Parathyroid adenoma (tissue), 2 donors: Measurements from ENCODE around the gene UTF1.
A peak's percentile ranks its signal among the peaks of the same experiment; 100 is the strongest.

ENCODE experiments used
- H2AFZ ChIP-seq: fragments of 300-600 bp; sonication (generic); one replicate; pipeline ENCODE4 v1.7.0; 2017; ENCODE audit warnings: antibody characterized with exemption, mild to moderate bottlenecking
- H3K27ac ChIP-seq: fragments of 300-600 bp; sonication (generic); one replicate; pipeline ENCODE4 v1.7.0; 2017
- H3K27me3 ChIP-seq: fragments of 300-600 bp; sonication (generic); one replicate; pipeline ENCODE4 v1.7.0; 2017; ENCODE audit warnings: low read length; ENCODE audit not compliant: control insufficient read depth, insufficient read depth
- H3K36me3 ChIP-seq: fragments of 300-600 bp; sonication (generic); one replicate; pipeline ENCODE4 v1.7.0; 2017; ENCODE audit warnings: low read length; ENCODE audit not compliant: control insufficient read depth, insufficient read depth
- H3K4me1 ChIP-seq: fragments of 300-600 bp; sonication (generic); one replicate; pipeline ENCODE4 v1.7.0; 2017; ENCODE audit warnings: control low read depth
- H3K4me2 ChIP-seq: fragments of 300-600 bp; sonication (generic); one replicate; pipeline ENCODE4 v1.7.0; 2017; ENCODE audit warnings: low read length
- H3K4me3 ChIP-seq: fragments of 300-600 bp; sonication (generic); one replicate; pipeline ENCODE4 v1.7.0; 2017; ENCODE audit warnings: low read depth, low read length
- H3K79me2 ChIP-seq: fragments of 300-600 bp; sonication (generic); one replicate; pipeline ENCODE4 v1.7.0; 2017; ENCODE audit warnings: control low read depth
- H3K9ac ChIP-seq: fragments of 300-600 bp; sonication (generic); one replicate; pipeline ENCODE4 v1.7.0; 2017; ENCODE audit warnings: mild to moderate bottlenecking
- H3K9me3 ChIP-seq: fragments of 300-600 bp; sonication (generic); one replicate; pipeline ENCODE4 v1.7.0; 2017; ENCODE audit warnings: low read length; ENCODE audit not compliant: control insufficient read depth
- CTCF ChIP-seq: fragments of 300-600 bp; sonication (generic); IDR thresholded peaks from one replicate; pipeline ENCODE4 v1.7.0; 2017; ENCODE audit warnings: antibody characterized with exemption, mild to moderate bottlenecking
- donor health status: primary hyperparathyroidism.

The UTF1 gene

GRCh38 chr10:133237241-133237587, 7.2 kb downstream of the UTF1 start:
- Histone ChIP-seq H3K4me3 (no peak overlapping the region), H3K79me2 (no peaks in the 10 kb centered on the region), H2AFZ (no peak overlapping the region), H3K4me1 (no peaks in the 10 kb centered on the region), H3K4me2 (peak overlapping the region; percentile 38), H3K9me3 (no peaks in the 10 kb centered on the region), H3K9ac (no peak overlapping the region), H3K27me3 (no peaks in the 10 kb centered on the region), H3K27ac (no peak overlapping the region), H3K36me3 (no peaks in the 10 kb centered on the region)
- no peak for TF ChIP-seq CTCF

GRCh38 chr10:133237588-133238465, 7.8 kb downstream of the UTF1 start, which contains the start of gene VENTX:
VENTX (plus strand) TSS chr10:133237855; CDS start chr10:133237915, 60 bp downstream.
- Histone ChIP-seq H2AFZ (no peak within 1 kb of the TSS), H3K4me3 (peak within 1 kb of the TSS; percentile 11), H3K79me2 (no peaks in the 10 kb centered on the region), H3K9me3 (no peaks in the 10 kb centered on the region), H3K4me1 (no peaks in the 10 kb centered on the region), H3K9ac (no peak within 1 kb of the TSS), H3K4me2 (peak within 1 kb of the TSS; percentile 38), H3K27ac (no peak within 1 kb of the TSS), H3K36me3 (no peaks in the 10 kb centered on the region), H3K27me3 (no peaks in the 10 kb centered on the region)
- no peak for TF ChIP-seq CTCF

GRCh38 chr10:133238466-133238804, 8.4 kb downstream of the UTF1 start:
- Histone ChIP-seq H3K4me2 (no peak overlapping the region), H2AFZ (no peak overlapping the region), H3K4me3 (no peak overlapping the region), H3K9me3 (no peaks in the 10 kb centered on the region), H3K79me2 (no peaks in the 10 kb centered on the region), H3K9ac (no peak overlapping the region), H3K4me1 (no peaks in the 10 kb centered on the region), H3K27ac (no peak overlapping the region), H3K36me3 (no peaks in the 10 kb centered on the region), H3K27me3 (no peaks in the 10 kb centered on the region)
- TF ChIP-seq CTCF = no peak

- H3K79me2 ChIP-seq = no peaks in the 10 kb centered on the region
- no peaks in the 10 kb centered on the region for H3K27me3 ChIP-seq
- H3K4me2 ChIP-seq = no peak overlapping the region
- no peaks in the 10 kb centered on the region for H3K4me1 ChIP-seq
- no peaks in the 10 kb centered on the region for H3K9me3 ChIP-seq
- no peaks in the 10 kb centered on the region for H3K36me3 ChIP-seq
- H3K9ac ChIP-seq = no peak overlapping the region
- H2AFZ ChIP-seq = no peak overlapping the region
- TF ChIP-seq CTCF = no peak
- H3K27ac ChIP-seq = no peak overlapping the region
- H3K4me3 ChIP-seq = no peak overlapping the region
These were observed 10.0 kb downstream of the UTF1 start for GRCh38 chr10:133239990-133240389.
